Fibroblast of lung (primary cell): Measurements from ENCODE around the gene TMEM51. TPM values are rescaled to one million over a fixed set of nuclear protein-coding genes. Genes with fewer than 3 reads are reported as not detected.

Experiments used
- DNase-seq, 2 donors: peaks; one replicate each; pipeline versions ENCODE4 v3.0.0 to v3.0.0-alpha.2; 2010; ENCODE audit warnings: low read depth in 2 of 2
- H2AFZ ChIP-seq: 2 replicates; pipeline ENCODE4 v1.5.1; 2012; ENCODE audit warnings: low read length, control low read depth, inconsistent platforms
- H3K27ac ChIP-seq: 2 replicates; pipeline ENCODE4 v1.5.1; 2011; ENCODE audit warnings: low read length, control low read depth; ENCODE audit not compliant: insufficient read depth
- H3K27me3 ChIP-seq: 2 replicates; pipeline ENCODE4 v1.5.1; 2011; ENCODE audit warnings: mild to moderate bottlenecking, low read length; ENCODE audit not compliant: control insufficient read depth, insufficient read depth
- H3K36me3 ChIP-seq: 2 replicates; pipeline ENCODE4 v1.5.1; 2011; ENCODE audit warnings: low read length; ENCODE audit not compliant: control insufficient read depth, insufficient read depth
- H3K4me1 ChIP-seq: 2 replicates; pipeline ENCODE4 v1.5.1; 2011; ENCODE audit warnings: low read length; ENCODE audit not compliant: control insufficient read depth, insufficient read depth; ENCODE audit errors: extremely low read depth
- H3K4me2 ChIP-seq: 2 replicates; pipeline ENCODE4 v1.5.1; 2011; ENCODE audit warnings: low read length, control low read depth; ENCODE audit not compliant: insufficient read depth; ENCODE audit errors: extremely low read depth
- H3K4me3 ChIP-seq, 4 experiments: fragments of 200-600 bp in 1 of 4; sonication (generic) in 1 of 4; replicated peaks in 1 of 4; 2 replicates each; pipeline ENCODE4 v1.5.1; 2011 to 2016; ENCODE audit warnings: low read length in 4 of 4, low read depth in 3 of 4, mild to moderate bottlenecking in 3 of 4, control low read depth in 2 of 4, inconsistent platforms in 1 of 4, mixed read lengths in 1 of 4; ENCODE audit not compliant: insufficient read depth in 1 of 4; ENCODE audit errors: control extremely low read depth in 1 of 4
- H3K79me2 ChIP-seq: 2 replicates; pipeline ENCODE4 v1.5.1; 2012; ENCODE audit warnings: mild to moderate bottlenecking, low read length, inconsistent platforms; ENCODE audit not compliant: control insufficient read depth, insufficient read depth
- H3K9ac ChIP-seq: 2 replicates; pipeline ENCODE4 v1.5.1; 2011; ENCODE audit warnings: mild to moderate bottlenecking, low read length, control low read depth; ENCODE audit not compliant: insufficient read depth
- H3K9me3 ChIP-seq: 2 replicates; pipeline ENCODE4 v1.5.1; 2012; ENCODE audit warnings: low read depth, low read length; ENCODE audit not compliant: control insufficient read depth, insufficient read depth
- H4K20me1 ChIP-seq: 2 replicates; pipeline ENCODE4 v1.5.1; 2011; ENCODE audit warnings: low read length; ENCODE audit not compliant: control insufficient read depth, insufficient read depth; ENCODE audit errors: extremely low read depth
- CTCF ChIP-seq, 2 donors: IDR thresholded peaks in 1 of 2; conservative IDR thresholded peaks in 1 of 2; 1 replicate in 1 of 2; 2 replicates in 1 of 2; pipeline ENCODE4 v1.5.1; 2011 to 2012; ENCODE audit warnings: low read length in 2 of 2, control low read depth in 1 of 2, inconsistent platforms in 1 of 2, low read depth in 1 of 2, mild to moderate bottlenecking in 1 of 2
- EZH2 ChIP-seq: IDR thresholded peaks from 2 replicates; pipeline ENCODE4 v1.5.1; 2012; ENCODE audit warnings: low read length, control low read depth, mild to moderate bottlenecking; ENCODE audit errors: missing control alignments
- polyA plus RNA-seq, 2 donors: library from polyadenylated mRNA; depleted of rRNA in 1 of 2; stranded (reverse) in 1 of 2; unstranded in 1 of 2; fragments of >200 nt; gene quantifications; 2 replicates each; pipeline ENCODE4 v1.2.1, GENCODE V29; 2011 to 2012; ENCODE audit warnings: missing spikeins in 1 of 2
- total RNA-seq: library from RNA; depleted of rRNA; stranded (reverse); fragments of >200 nt; gene quantifications from 2 replicates; pipeline ENCODE4 v1.2.1, GENCODE V29; 2014

Gene TMEM51
- total and polyA plus RNA-seq, 2 donors (not counting 1 experiment from before 2014, with no cell fraction given) = 6.1 to 19.0 TPM

GRCh38 chr1:15218287-15219279 is 65.0 kb downstream of the TMEM51 start:
- Histone ChIP-seq H3K4me1 (peaks cover 12% of the 10 kb centered on the region), H3K4me2 (no peak overlapping the region), H3K36me3 (peaks cover 1% of the 10 kb centered on the region), H3K4me3 (no peak overlapping the region), H3K79me2 (no peaks in the 10 kb centered on the region), H3K9me3 (no peaks in the 10 kb centered on the region), H4K20me1 (no peaks in the 10 kb centered on the region), H3K27ac (no peak overlapping the region), H2AFZ (no peak overlapping the region), H3K27me3 (no peaks in the 10 kb centered on the region), H3K9ac (no peak overlapping the region)
- DNase-seq = peak; percentile 19 to 21
- TF ChIP-seq CTCF (conservative IDR thresholded peaks at IDR 0.05 in 1 of 2, IDR thresholded peaks at IDR 0.05 in 1 of 2; ENCODE audit: low read depth in 1 of 2, low read length in 2 of 2) (no peak), EZH2 (no peak)

GRCh38 chr1:15219280-15220023 is 65.9 kb downstream of the TMEM51 start:
- no peak overlapping the region for H3K27ac ChIP-seq
- H4K20me1 ChIP-seq = no peaks in the 10 kb centered on the region
- no peaks in the 10 kb centered on the region for H3K27me3 ChIP-seq
- no peak for DNase-seq
- H3K4me3 ChIP-seq = no peak overlapping the region
- H3K36me3 ChIP-seq = peaks cover 1% of the 10 kb centered on the region
- no peak for TF ChIP-seq EZH2
- TF ChIP-seq CTCF (conservative IDR thresholded peaks at IDR 0.05 in 1 of 2, IDR thresholded peaks at IDR 0.05 in 1 of 2; ENCODE audit: low read depth in 1 of 2, low read length in 2 of 2) = no peak
- H3K9ac ChIP-seq = no peak overlapping the region
- peaks cover 7% of the 10 kb centered on the region for H3K4me1 ChIP-seq
- no peaks in the 10 kb centered on the region for H3K79me2 ChIP-seq
- H2AFZ ChIP-seq = no peak overlapping the region
- H3K9me3 ChIP-seq = no peaks in the 10 kb centered on the region
- H3K4me2 ChIP-seq = no peak overlapping the region

- Histone ChIP-seq H3K4me2 (no peak overlapping the region), H3K79me2 (no peaks in the 10 kb centered on the region), H3K36me3 (peaks cover 1% of the 10 kb centered on the region), H3K27ac (no peak overlapping the region), H2AFZ (no peak overlapping the region), H3K27me3 (no peaks in the 10 kb centered on the region), H3K9me3 (no peaks in the 10 kb centered on the region), H3K4me1 (peaks cover 3% of the 10 kb centered on the region), H3K4me3 (no peak overlapping the region), H3K9ac (no peak overlapping the region), H4K20me1 (no peaks in the 10 kb centered on the region)
- no peak for DNase-seq
- TF ChIP-seq CTCF (conservative IDR thresholded peaks at IDR 0.05 in 1 of 2, IDR thresholded peaks at IDR 0.05 in 1 of 2; ENCODE audit: low read depth in 1 of 2, low read length in 2 of 2) (no peak), EZH2 (no peak)
Measured at GRCh38 chr1:15220024-15220392, 66.5 kb downstream of the TMEM51 start.
